ENCODE measurements around the gene MBD5. TPM values are rescaled to one million over a fixed set of nuclear protein-coding genes. Genes with fewer than 3 reads are reported as not detected.

The MBD5 gene
- polyA plus RNA-seq, 2 of the 4 experiments (the other 2 are of a cell fraction): 5.4 to 24.1 TPM

- TF ChIP-seq REST (IDR thresholded peaks at IDR 0.05) (no peak), CHD2 (IDR thresholded peaks at IDR 0.05; ENCODE audit: low read length, partially characterized antibody) (no peak)
These were observed 534.9 kb downstream of the MBD5 start (continued) for GRCh38 chr2:148555622-148556294.

GRCh38 chr2:148557844-148558436 lies 537.0 kb downstream of the MBD5 start:
- H3K4me2 ChIP-seq: no peak overlapping the region
- ATAC-seq: peak in 1 of 2 experiments; percentile 56; a peak in 1 of 6 replicates
- no peak for FAIRE-seq
- no peak for TF ChIP-seq RCOR1 (IDR thresholded peaks at IDR 0.05; ENCODE audit: low read depth, low read length)
- no peak for TF ChIP-seq EP300 (IDR thresholded peaks at IDR 0.05)
- no peak for TF ChIP-seq RNF2 (IDR thresholded peaks at IDR 0.05; ENCODE audit: borderline replicate concordance, low read depth)
- no peak for TF ChIP-seq MAX (IDR thresholded peaks at IDR 0.05)
- TF ChIP-seq NPAS2 (CRISPR knock-in tag; IDR thresholded peaks at IDR 0.05; ENCODE audit: borderline replicate concordance): no peak
- 35% methylated on average over 5 of the region's 5 CpGs for WGBS (ENCODE audit: missing lambda C conversion rate)
- no peak overlapping the region for H3K4me3 ChIP-seq
- H3K27ac ChIP-seq: no peak overlapping the region
- H3K4me1 ChIP-seq: no peaks in the 10 kb centered on the region
- ChIA-PET CTCF (no interaction called here), POLR2A (no interaction called here)
- no peak for DNase-seq (ENCODE audit: low read depth in 1 of 2, low spot score in 1 of 2)
- H3K9me3 ChIP-seq: no peaks in the 10 kb centered on the region

- ChIA-PET CTCF (no interaction called here), POLR2A (no interaction called here)
These were observed 539.6 kb downstream of the MBD5 start for GRCh38 chr2:148560496-148560895.

More at GRCh38 chr2:148560496-148560895, 539.6 kb downstream of the MBD5 start:
- no peaks in the 10 kb centered on the region for H3K4me1 ChIP-seq
- no peaks in the 10 kb centered on the region for H3K9me3 ChIP-seq
- H3K27ac ChIP-seq: no peak overlapping the region
- ATAC-seq: no peak; a peak in 1 of 6 replicates
- no peak overlapping the region for H3K4me3 ChIP-seq
- DNase-seq (ENCODE audit: low read depth in 1 of 2, low spot score in 1 of 2): no peak
- WGBS (ENCODE audit: missing lambda C conversion rate): 45% methylated on average over 5 of the region's 5 CpGs
- FAIRE-seq: no peak
- no peak for TF ChIP-seq EP300 (IDR thresholded peaks at IDR 0.05)
- no peak for TF ChIP-seq RARB (CRISPR knock-in tag; IDR thresholded peaks at IDR 0.05)
- no peak for TF ChIP-seq CHD4 (IDR thresholded peaks at IDR 0.05; ENCODE audit: borderline replicate concordance)
- TF ChIP-seq NFE2L2 (conservative IDR thresholded peaks at IDR 0.05; ENCODE audit: low read length): no peak
- no peak for TF ChIP-seq CBX8 (IDR thresholded peaks at IDR 0.05)
- no peak for TF ChIP-seq USF2 (IDR thresholded peaks at IDR 0.05)
- no peak for TF ChIP-seq SMC3 (IDR thresholded peaks at IDR 0.05)
- TF ChIP-seq FOSL2 (IDR thresholded peaks at IDR 0.05): no peak
- no peak for TF ChIP-seq FOSL2 (CRISPR knock-in tag; IDR thresholded peaks at IDR 0.05)
- TF ChIP-seq NR3C1 (IDR thresholded peaks at IDR 0.05): no peak
- no peak for TF ChIP-seq SREBF2 (IDR thresholded peaks at IDR 0.05)
- no peak for TF ChIP-seq HOXB5 (CRISPR knock-in tag; IDR thresholded peaks at IDR 0.05)
- TF ChIP-seq NPAS2 (CRISPR knock-in tag; IDR thresholded peaks at IDR 0.05; ENCODE audit: borderline replicate concordance): no peak
- no peak for TF ChIP-seq KDM1A (IDR thresholded peaks at IDR 0.05; ENCODE audit: low read depth)
- TF ChIP-seq EHF (CRISPR knock-in tag; IDR thresholded peaks at IDR 0.05): no peak
- no peak for TF ChIP-seq BHLHE40 (IDR thresholded peaks at IDR 0.05; ENCODE audit: low read depth, low read length)
- TF ChIP-seq REST (IDR thresholded peaks at IDR 0.05): no peak
- no peak overlapping the region for H3K4me2 ChIP-seq

Data from A549 (cell line).